Ectodermal cell (in vitro differentiated cells): ENCODE measurements around the gene JAG2.

Source experiments
- H3K27ac ChIP-seq: 2 replicates; pipeline ENCODE4 v1.7.0; 2013; ENCODE audit warnings: mild to moderate bottlenecking, low read depth, low read length; ENCODE audit not compliant: insufficient read depth, poor library complexity, severe bottlenecking
- H3K27me3 ChIP-seq: 2 replicates; pipeline ENCODE4 v1.7.0; 2013; ENCODE audit warnings: mild to moderate bottlenecking, low read length; ENCODE audit not compliant: insufficient read depth, control insufficient read depth, poor library complexity, severe bottlenecking
- H3K36me3 ChIP-seq: one replicate; pipeline ENCODE4 v1.7.0; 2013; ENCODE audit warnings: low read length; ENCODE audit not compliant: control insufficient read depth, insufficient read depth
- H3K4me1 ChIP-seq: one replicate; pipeline ENCODE4 v1.7.0; 2013; ENCODE audit warnings: low read length; ENCODE audit not compliant: control insufficient read depth, insufficient read depth
- H3K4me3 ChIP-seq: 2 replicates; pipeline ENCODE4 v1.7.0; 2013; ENCODE audit warnings: low read depth, low read length, control low read depth; ENCODE audit not compliant: insufficient read depth
- H3K9me3 ChIP-seq: 2 replicates; pipeline ENCODE4 v1.7.0; 2013; ENCODE audit warnings: mild to moderate bottlenecking, low read length, moderate library complexity; ENCODE audit not compliant: control insufficient read depth
- WGBS, 2 experiments: methylation state at CpG; one replicate each; pipeline ENCODE4 v1.1.7; 2013; ENCODE audit warnings: missing lambda C conversion rate in 2 of 2; 5-methylcytosine and 5-hydroxymethylcytosine counted together

Gene JAG2

DNA sequence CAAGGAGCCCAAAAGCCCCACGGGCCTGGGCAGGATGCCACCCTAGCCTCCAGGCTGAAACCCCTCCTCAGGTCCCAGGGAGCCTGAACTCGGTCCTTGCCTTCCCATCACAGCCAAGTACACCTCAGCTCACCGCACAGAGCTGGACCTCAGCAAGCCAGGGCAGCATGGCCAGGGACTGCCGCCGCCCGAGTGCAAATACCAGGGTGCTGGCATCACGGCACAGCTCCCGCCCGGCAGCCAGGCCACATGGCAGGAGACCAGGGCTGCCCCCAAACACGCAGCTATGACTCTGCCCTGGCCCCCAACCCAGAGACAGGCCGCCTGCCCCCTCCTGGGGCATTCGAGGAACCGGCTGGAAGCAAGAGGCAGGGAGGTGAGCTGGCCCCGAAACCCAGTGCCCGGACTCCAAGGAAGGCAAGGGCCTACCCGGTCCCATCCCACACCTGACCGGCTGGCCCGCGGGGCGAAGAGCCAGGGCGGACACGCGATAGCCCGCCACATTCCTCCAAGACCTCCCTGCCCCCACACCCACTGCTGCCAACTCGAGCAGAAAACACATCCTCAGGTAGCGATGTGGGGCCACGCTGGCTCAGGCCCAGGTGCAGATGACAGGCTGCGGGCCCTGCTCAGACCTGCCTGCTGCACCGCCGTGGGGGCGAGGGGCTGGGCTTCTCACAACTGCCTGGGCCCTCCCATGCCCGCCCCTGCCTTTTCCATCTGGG is 2.7 kb downstream of the JAG2 start:
- Histone ChIP-seq H3K27ac (no peak overlapping the region), H3K4me3 (no peak overlapping the region), H3K27me3 (peaks cover 41% of the 10 kb centered on the region), H3K4me1 (peaks cover 9% of the 10 kb centered on the region), H3K9me3 (no peaks in the 10 kb centered on the region), H3K36me3 (no peaks in the 10 kb centered on the region)
- WGBS, 2 experiments: 92% methylated on average over 32 of the region's 32 CpGs

DNA sequence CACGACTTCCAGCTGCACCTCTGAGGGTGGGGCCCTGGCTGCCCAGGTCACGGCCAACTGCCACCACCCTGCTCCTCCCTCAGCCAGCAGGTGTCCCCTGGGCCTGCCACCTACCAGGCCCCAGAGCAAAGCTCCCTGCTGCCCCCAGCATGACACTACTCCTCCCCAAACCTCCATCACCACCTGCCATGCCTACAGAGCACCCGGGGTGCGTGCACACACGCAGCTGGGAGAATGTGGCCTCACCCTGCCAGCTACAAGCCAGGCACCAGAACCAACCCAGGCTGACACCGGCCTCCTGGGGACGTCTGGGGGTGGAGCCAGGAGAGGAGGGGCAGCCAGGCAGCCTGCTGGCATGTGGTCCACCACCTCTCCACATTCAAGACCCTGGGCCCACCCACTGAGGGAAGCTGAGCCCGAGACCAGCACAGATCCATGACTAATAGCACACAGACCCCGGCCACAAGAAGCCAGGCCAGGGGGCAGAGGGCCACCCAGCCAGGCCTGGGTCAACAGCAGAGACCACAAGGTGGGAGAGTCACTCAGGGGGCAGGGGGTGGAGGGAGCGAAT is 3.4 kb downstream of the JAG2 start:
- Histone ChIP-seq H3K27me3 (peaks cover 36% of the 10 kb centered on the region), H3K27ac (no peak overlapping the region), H3K36me3 (no peaks in the 10 kb centered on the region), H3K4me3 (no peak overlapping the region), H3K9me3 (no peaks in the 10 kb centered on the region), H3K4me1 (peaks cover 6% of the 10 kb centered on the region)
- 73 to 81% methylated on average over 10 of the region's 10 CpGs for WGBS, 2 experiments

DNA sequence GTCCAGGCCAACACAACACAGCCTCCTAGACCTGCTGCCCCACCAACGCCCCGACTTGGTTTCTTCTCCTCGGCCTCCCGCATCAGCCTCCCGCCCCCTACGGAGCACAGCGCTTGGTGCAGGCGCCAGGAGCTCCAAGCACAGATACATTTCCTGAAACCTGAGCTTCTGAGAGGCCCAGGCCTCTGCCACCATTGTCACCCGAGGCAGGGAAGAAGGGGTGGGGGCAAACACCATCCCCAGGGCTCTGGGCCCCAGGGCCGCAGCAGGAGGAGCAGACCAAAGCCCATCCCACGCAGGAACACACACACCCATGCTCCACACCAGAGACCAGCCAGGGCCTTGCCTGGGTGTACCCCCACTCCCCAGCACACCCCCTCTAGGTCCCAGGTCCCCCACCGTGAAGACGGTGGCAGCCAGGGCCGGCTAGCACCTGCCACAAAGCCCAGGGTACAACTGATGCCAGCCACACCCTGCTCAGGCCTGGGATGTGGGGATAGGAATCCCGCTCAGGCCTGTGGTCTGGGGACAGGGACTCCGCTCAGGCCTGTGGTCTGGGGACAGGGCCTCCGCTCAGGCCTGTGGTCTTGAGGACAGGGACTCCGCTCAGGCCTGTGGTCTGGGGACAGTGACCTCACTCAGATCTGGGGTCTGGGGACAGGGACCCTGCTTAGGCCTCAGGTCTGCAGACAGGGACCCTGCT is 5.4 kb downstream of the JAG2 start:
- WGBS, 2 experiments: 83% methylated on average over 18 of the region's 18 CpGs

DNA sequence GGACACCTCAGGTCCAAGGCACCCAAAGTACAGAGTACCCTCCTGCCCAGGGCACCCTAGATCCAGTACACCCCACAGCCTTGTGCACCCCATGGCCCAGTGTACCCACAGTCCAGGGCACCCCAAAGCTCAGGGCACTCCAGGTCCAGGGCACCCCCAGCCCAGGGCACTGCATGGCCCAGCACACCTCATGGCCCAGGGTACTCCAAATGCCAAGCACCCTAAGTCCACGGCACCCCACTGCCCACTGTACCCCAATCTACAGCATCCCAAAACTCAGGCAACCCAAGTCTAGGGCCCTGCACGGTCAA is 6.0 kb downstream of the JAG2 start:
- Histone ChIP-seq H3K27me3 (peaks cover 18% of the 10 kb centered on the region), H3K36me3 (no peaks in the 10 kb centered on the region), H3K27ac (no peak overlapping the region), H3K9me3 (no peaks in the 10 kb centered on the region), H3K4me1 (peaks cover 6% of the 10 kb centered on the region), H3K4me3 (no peak overlapping the region)
- whole genome bisulfite sequencing, 2 experiments: 92 to 93% methylated on average over 2 of the region's 2 CpGs

More for the DNA sequence above, 5.4 kb downstream of the JAG2 start:
- H3K36me3 ChIP-seq: no peaks in the 10 kb centered on the region
- no peak overlapping the region for H3K4me3 ChIP-seq
- no peaks in the 10 kb centered on the region for H3K9me3 ChIP-seq
- no peak overlapping the region for H3K27ac ChIP-seq
- peaks cover 21% of the 10 kb centered on the region for H3K27me3 ChIP-seq
- H3K4me1 ChIP-seq: peaks cover 6% of the 10 kb centered on the region

DNA sequence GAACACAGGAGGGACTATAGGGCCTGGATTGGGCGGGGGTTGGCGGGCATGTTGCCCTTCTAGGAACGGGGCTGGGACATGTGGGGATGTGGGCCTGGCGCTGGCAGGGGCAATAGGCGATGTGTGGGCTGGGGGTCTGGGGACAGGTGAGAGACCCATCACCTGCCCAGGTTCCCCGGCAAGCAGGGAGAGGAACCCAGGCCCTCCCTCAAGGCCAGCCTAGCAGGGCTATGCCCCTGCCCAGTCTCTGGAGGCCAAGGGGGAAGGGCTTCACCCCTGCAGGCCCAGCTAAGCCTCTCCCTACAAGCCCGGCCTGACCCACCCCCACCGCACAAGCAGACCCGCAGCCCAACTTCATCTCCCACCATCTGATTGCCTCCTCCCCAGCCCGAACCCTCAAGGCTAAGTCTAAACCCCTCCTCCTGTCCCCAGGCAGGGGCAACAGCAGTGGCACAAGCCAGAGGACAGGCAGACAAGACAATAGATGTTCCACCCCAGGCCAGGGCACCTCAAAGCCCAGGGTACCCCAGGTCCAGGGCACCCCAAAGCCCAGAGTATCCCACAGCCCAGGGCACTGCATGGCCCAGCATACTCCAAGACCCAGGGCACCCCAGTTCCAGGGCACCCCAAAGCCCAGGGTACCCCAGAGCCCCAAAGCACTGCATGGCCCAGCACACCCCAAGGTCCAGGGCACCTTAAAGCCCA is 6.5 kb downstream of the JAG2 start:
- H3K36me3 ChIP-seq: no peaks in the 10 kb centered on the region
- H3K4me3 ChIP-seq: no peak overlapping the region
- 85 to 87% methylated on average over 10 of the region's 10 CpGs for WGBS, 2 experiments
- no peaks in the 10 kb centered on the region for H3K9me3 ChIP-seq
- H3K27me3 ChIP-seq: peaks cover 13% of the 10 kb centered on the region
- peaks cover 6% of the 10 kb centered on the region for H3K4me1 ChIP-seq
- no peak overlapping the region for H3K27ac ChIP-seq

DNA sequence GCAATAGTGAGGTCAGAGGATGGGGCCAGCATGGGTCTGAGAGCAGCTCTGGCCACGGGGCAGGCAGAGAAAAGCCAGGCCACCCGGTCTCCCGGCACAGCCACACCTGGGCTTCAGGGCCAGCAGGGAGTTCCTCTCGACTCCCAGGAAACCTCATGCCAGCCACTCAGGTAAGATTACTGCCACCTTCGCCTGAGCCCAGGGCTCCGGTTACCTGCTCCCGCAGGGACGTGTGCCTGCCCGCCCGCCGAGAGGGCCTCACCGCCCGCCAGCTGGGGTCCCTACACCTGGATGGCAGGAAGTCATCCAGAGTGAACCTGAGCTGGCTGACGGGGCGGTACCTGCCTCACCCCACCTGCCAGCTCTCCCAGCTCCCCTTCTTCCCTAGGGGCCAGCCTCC is 7.3 kb downstream of the JAG2 start:
- Histone ChIP-seq H3K4me3 (no peak overlapping the region), H3K27me3 (peaks cover 4% of the 10 kb centered on the region), H3K27ac (no peak overlapping the region), H3K4me1 (peaks cover 6% of the 10 kb centered on the region), H3K36me3 (no peaks in the 10 kb centered on the region), H3K9me3 (no peaks in the 10 kb centered on the region)
- WGBS, 2 experiments: 87% methylated on average over 15 of the region's 15 CpGs

DNA sequence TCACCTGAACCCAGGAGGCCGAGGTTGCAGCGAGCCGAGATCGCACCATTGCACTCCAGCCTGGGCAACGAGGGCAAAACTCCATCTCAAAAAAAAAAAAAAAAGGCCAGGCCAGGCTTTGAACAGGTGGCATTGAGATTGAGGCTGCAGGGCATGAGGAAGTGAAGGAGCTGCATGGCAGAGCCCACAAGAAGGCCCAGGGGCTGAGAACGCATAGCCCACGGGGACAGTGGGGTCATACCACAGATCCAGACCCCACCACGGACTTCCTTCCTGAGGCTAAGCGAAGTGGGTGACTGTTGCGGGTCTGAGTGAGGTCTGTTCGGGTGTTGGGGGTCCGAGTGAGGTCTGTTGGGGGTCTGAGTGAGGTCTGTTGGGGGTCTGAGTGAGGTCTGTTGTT is 7.8 kb downstream of the JAG2 start:
- Histone ChIP-seq H3K4me1 (peaks cover 6% of the 10 kb centered on the region), H3K27ac (no peak overlapping the region), H3K27me3 (no peaks in the 10 kb centered on the region), H3K9me3 (no peaks in the 10 kb centered on the region), H3K4me3 (no peak overlapping the region), H3K36me3 (no peaks in the 10 kb centered on the region)
- 89 to 90% methylated on average over 12 of the region's 12 CpGs for WGBS, 2 experiments

DNA sequence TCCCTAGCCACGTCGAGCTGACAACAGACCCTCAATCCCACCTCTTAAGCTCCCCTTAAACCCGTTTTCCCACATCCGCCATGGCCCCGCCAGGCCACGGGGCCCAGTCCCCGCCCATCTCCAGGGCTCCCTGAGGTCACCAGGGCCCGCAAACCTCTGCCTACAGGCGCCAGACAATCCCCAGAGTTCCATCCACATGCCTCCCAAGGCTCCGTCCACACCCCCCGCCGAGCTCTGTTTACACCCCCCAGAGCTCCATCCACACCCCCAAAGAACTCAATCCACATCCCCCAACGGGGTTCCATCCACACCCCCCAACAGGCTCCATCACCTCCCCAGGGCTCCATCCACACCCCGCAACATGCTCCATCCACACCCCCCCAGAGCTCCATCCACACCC is 9.2 kb downstream of the JAG2 start:
- 85 to 90% methylated on average over 12 to 13 of the region's 14 CpGs for WGBS, 2 experiments
- no peaks in the 10 kb centered on the region for H3K9me3 ChIP-seq
- H3K4me3 ChIP-seq: no peak overlapping the region
- no peaks in the 10 kb centered on the region for H3K36me3 ChIP-seq
- no peak overlapping the region for H3K27ac ChIP-seq
- peaks cover 6% of the 10 kb centered on the region for H3K4me1 ChIP-seq
- H3K27me3 ChIP-seq: no peaks in the 10 kb centered on the region

DNA sequence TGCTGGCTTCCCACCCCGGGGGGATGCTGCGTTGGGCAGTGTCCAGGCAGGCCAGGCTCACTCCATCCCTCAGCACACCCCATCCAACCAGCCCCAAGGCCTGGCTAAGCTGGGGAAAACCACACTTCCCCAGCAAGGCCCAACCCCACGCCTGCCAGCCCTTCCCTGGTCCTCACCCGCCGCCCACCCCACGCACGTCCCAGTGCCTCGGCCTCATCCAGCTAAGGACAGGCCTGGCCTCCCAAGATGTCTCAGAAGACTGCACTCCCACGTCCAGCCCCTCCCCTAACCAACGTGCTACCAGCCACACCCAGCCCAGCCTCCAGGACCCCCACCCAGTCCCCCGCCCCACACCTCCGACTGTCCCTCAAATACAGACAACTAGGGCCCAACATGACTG is 9.8 kb downstream of the JAG2 start:
- Histone ChIP-seq H3K36me3 (no peaks in the 10 kb centered on the region), H3K27ac (no peak overlapping the region), H3K9me3 (no peaks in the 10 kb centered on the region), H3K4me3 (no peak overlapping the region), H3K27me3 (no peaks in the 10 kb centered on the region), H3K4me1 (peaks cover 6% of the 10 kb centered on the region)
- 84 to 85% methylated on average over 12 of the region's 12 CpGs for WGBS, 2 experiments

DNA sequence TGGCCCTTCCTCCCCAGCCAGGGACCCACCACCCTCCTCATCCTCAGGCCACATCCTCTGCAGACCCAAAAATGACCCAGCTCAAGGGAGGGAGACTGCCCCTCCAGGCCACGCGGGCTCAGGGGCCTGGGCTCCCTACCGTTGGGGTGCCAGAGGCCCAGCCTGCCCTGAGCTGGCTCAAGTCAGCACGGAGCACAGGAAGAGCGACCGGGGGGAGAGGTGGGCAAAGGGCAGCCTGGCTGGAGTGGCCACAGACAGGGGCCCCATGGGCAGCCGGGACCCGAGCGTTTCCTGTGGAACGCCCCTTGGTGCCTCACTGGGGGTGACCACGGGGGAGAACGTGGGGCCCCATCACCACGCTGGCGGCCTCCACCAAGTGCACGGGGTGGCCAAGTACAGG is 10.7 kb downstream of the JAG2 start:
- Histone ChIP-seq H3K9me3 (no peaks in the 10 kb centered on the region), H3K36me3 (no peaks in the 10 kb centered on the region), H3K4me1 (no peaks in the 10 kb centered on the region), H3K27ac (no peak overlapping the region), H3K4me3 (no peak overlapping the region), H3K27me3 (no peaks in the 10 kb centered on the region)
- 94 to 95% methylated on average over 15 of the region's 15 CpGs for WGBS, 2 experiments
